SJSA1 (cell line): ENCODE measurements around the gene RPP21. TPM values are rescaled to one million over a fixed set of nuclear protein-coding genes. Genes with fewer than 3 reads are reported as not detected.

Experiments
- DNase-seq, 2 experiments: peaks; one replicate each; pipeline ENCODE4 v3.0.0-alpha.2; 2015 to 2020; ENCODE audit warnings: low spot score in 2 of 2, low read depth in 1 of 2
- H3K27ac ChIP-seq: fragments of 250-450 bp; sonication (Bioruptor Pico); 2 replicates; pipeline ENCODE4 v1.5.1; 2020; ENCODE audit warnings: mild to moderate bottlenecking, moderate library complexity
- H3K27me3 ChIP-seq: fragments of 250-450 bp; sonication (Bioruptor Pico); replicated peaks from 2 replicates; pipeline ENCODE4 v1.5.1; 2020; ENCODE audit warnings: mild to moderate bottlenecking, moderate library complexity
- H3K36me3 ChIP-seq: fragments of 250-450 bp; sonication (Bioruptor Pico); 2 replicates; pipeline ENCODE4 v1.5.1; 2020; ENCODE audit warnings: mild to moderate bottlenecking
- H3K4me1 ChIP-seq: fragments of 250-450 bp; sonication (Bioruptor Pico); replicated peaks from 2 replicates; pipeline ENCODE4 v1.6.1; 2021; ENCODE audit warnings: mild to moderate bottlenecking
- H3K4me3 ChIP-seq: fragments of 250-450 bp; sonication (Bioruptor Pico); 2 replicates; pipeline ENCODE4 v1.5.1; 2020; ENCODE audit warnings: mild to moderate bottlenecking
- H3K9me3 ChIP-seq: fragments of 250-450 bp; sonication (Bioruptor Pico); replicated peaks from 2 replicates; pipeline ENCODE4 v1.5.1; 2020; ENCODE audit warnings: mild to moderate bottlenecking
- total RNA-seq: library from RNA; depleted of rRNA; stranded (reverse); fragments of >200 nt; shearing (Covaris generic); gene quantifications from 2 replicates; pipeline ENCODE4 v1.2.3, GENCODE V29; 2014; rRNA removed

Gene RPP21
- 41.0 and 137 TPM in 2 replicates for total RNA-seq

GRCh38 chr6:30344868-30345671 lies at the start of gene RPP21:
TSS of gene RPP21 (plus strand) at chr6:30345156. CDS start at chr6:30345172, 16 bp downstream.
- peak; percentile 81 to 82 for DNase-seq
- Histone ChIP-seq H3K27ac (0 out of 2 replicates have a peak within 1 kb of the TSS, but pooled peaks have one; percentile 13), H3K4me3 (peak within 1 kb of the TSS; percentile 72), H3K36me3 (peaks cover 23% of the 10 kb centered on the region), H3K27me3 (peaks cover 12% of the 10 kb centered on the region), H3K9me3 (no peaks in the 10 kb centered on the region), H3K4me1 (peaks cover 3% of the 10 kb centered on the region; the same call in 1 of the 2 replicates)

DNA sequence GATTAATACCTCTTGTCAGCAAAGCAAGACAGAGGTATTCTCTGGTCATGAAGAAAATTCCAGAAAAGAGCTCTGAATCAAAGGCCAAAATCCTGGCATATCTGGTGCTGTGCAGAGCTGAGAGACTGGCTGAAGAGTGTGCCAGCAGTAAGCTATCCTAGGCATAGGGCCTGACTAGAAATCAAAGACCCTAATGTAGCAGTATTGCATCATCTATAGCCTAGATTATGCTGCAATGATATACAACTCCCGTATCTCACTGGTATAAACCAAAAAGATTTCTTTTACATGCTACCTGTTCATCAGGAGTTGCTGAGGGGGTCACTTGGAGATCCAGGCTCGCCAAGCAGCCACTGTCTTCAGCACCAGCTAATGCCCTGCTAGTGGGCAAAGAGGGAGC lies 49.1 kb upstream of the RPP21 start:
- H3K4me1 ChIP-seq = no peaks in the 10 kb centered on the region
- H3K4me3 ChIP-seq = no peak overlapping the region
- peaks cover 40% of the 10 kb centered on the region for H3K36me3 ChIP-seq
- no peak for DNase-seq
- H3K27me3 ChIP-seq = no peaks in the 10 kb centered on the region
- H3K9me3 ChIP-seq = no peaks in the 10 kb centered on the region
- no peak overlapping the region for H3K27ac ChIP-seq

GRCh38 chr6:30304002-30304401 lies 41.0 kb upstream of the RPP21 start:
- no peaks in the 10 kb centered on the region for H3K4me1 ChIP-seq
- no peak for DNase-seq
- H3K27ac ChIP-seq = no peak overlapping the region
- no peak overlapping the region for H3K4me3 ChIP-seq
- no peaks in the 10 kb centered on the region for H3K27me3 ChIP-seq
- H3K36me3 ChIP-seq = peaks cover 17% of the 10 kb centered on the region
- H3K9me3 ChIP-seq = no peaks in the 10 kb centered on the region

- H3K4me3 ChIP-seq = no peak overlapping the region
- no peak overlapping the region for H3K27ac ChIP-seq
- H3K9me3 ChIP-seq = no peaks in the 10 kb centered on the region
- H3K27me3 ChIP-seq = no peaks in the 10 kb centered on the region
- no peak for DNase-seq
- peaks cover 53% of the 10 kb centered on the region for H3K36me3 ChIP-seq
- no peaks in the 10 kb centered on the region for H3K4me1 ChIP-seq
These were observed 33.9 kb upstream of the RPP21 start for GRCh38 chr6:30311101-30311500.

DNA sequence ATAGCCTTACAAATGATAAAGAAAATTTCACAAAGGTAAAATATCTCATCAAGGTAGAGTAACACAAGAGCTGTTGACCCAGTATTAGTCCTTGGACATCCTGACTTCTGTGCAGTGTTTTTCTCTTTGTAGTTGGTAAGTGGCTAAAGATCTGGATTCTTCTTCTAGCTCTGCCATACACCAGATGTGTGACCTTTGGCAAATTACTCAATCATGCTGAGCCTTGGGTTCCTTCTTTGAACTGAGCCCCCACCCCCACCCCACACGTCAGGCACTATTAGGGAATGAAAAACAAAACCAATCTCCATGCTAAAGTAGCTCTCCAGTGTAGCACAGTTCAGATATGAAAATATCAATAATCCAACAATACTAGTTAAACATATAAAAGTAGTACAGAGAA lies 33.3 kb upstream of the RPP21 start:
- Histone ChIP-seq H3K27me3 (no peaks in the 10 kb centered on the region), H3K9me3 (no peaks in the 10 kb centered on the region), H3K4me1 (no peaks in the 10 kb centered on the region), H3K36me3 (peaks cover 59% of the 10 kb centered on the region), H3K27ac (no peak overlapping the region), H3K4me3 (no peak overlapping the region)
- DNase-seq = no peak

- DNase-seq = no peak
- H3K27me3 ChIP-seq = no peaks in the 10 kb centered on the region
- H3K36me3 ChIP-seq = peaks cover 61% of the 10 kb centered on the region
- no peak overlapping the region for H3K27ac ChIP-seq
- no peak overlapping the region for H3K4me3 ChIP-seq
- H3K4me1 ChIP-seq = no peaks in the 10 kb centered on the region
- no peaks in the 10 kb centered on the region for H3K9me3 ChIP-seq
These were observed 32.7 kb upstream of the RPP21 start for GRCh38 chr6:30312266-30312665.

- Histone ChIP-seq H3K36me3 (peaks cover 65% of the 10 kb centered on the region), H3K9me3 (no peaks in the 10 kb centered on the region), H3K4me1 (no peaks in the 10 kb centered on the region), H3K27ac (no peak overlapping the region), H3K4me3 (no peak overlapping the region), H3K27me3 (no peaks in the 10 kb centered on the region)
- no peak for DNase-seq
These were observed 32.2 kb upstream of the RPP21 start for GRCh38 chr6:30312676-30313321.

DNA sequence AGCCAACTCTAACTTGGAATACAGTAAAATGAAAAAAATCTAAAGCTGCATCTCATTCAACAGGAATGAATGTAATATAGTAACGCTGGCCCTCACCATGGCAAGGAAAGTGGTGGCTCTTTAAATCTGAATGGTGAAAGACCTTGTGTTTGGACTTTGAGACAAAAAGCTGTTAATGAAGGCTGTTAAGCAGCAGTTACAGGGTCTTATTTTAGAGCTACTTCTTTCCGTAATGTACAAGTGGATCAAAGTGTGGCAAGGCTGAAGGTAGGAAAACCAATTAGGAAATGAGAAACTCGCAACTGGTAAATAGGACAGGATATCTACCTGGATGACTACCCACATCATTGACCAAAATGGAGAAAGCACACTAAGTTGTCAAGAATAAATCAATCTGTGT lies 29.8 kb upstream of the RPP21 start:
- DNase-seq = no peak
- no peaks in the 10 kb centered on the region for H3K27me3 ChIP-seq
- no peak overlapping the region for H3K27ac ChIP-seq
- no peaks in the 10 kb centered on the region for H3K9me3 ChIP-seq
- H3K4me3 ChIP-seq = no peak overlapping the region
- H3K36me3 ChIP-seq = peaks cover 53% of the 10 kb centered on the region
- H3K4me1 ChIP-seq = no peaks in the 10 kb centered on the region

DNA sequence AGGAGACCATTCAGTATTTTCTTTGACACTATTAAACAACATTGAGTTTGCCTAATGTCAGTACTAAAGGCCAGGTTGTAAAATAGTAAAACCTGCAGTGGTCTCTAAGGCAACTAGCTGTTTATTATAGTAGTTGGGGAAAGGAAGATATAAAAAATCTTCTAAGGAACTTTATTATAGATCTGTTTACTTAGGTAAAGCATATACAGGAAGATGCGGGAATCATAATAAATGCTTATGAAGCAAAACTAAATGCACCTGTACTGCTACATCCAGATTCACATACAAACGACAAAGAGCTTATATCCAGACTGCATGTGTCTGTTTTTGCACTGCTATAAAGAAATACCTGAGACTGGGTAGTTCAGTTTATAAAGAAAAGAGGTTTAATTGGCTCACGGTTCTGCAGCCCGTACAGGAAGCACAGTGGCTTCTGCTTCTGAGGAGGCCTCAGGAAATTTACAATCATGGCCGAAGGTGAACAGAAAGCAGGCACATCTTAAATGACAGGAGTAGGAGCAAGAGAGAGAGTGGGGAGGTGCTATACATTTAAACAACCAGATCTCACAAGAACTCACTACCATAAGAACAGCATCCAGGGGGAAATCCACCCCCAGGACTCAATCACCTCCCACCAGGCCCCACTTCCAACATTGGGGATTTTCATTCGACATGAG lies 26.9 kb upstream of the RPP21 start:
- no peak overlapping the region for H3K4me3 ChIP-seq
- DNase-seq = no peak
- H3K27me3 ChIP-seq = no peaks in the 10 kb centered on the region
- H3K27ac ChIP-seq = no peak overlapping the region
- H3K9me3 ChIP-seq = no peaks in the 10 kb centered on the region
- H3K36me3 ChIP-seq = peaks cover 45% of the 10 kb centered on the region
- peaks cover 12% of the 10 kb centered on the region for H3K4me1 ChIP-seq

DNA sequence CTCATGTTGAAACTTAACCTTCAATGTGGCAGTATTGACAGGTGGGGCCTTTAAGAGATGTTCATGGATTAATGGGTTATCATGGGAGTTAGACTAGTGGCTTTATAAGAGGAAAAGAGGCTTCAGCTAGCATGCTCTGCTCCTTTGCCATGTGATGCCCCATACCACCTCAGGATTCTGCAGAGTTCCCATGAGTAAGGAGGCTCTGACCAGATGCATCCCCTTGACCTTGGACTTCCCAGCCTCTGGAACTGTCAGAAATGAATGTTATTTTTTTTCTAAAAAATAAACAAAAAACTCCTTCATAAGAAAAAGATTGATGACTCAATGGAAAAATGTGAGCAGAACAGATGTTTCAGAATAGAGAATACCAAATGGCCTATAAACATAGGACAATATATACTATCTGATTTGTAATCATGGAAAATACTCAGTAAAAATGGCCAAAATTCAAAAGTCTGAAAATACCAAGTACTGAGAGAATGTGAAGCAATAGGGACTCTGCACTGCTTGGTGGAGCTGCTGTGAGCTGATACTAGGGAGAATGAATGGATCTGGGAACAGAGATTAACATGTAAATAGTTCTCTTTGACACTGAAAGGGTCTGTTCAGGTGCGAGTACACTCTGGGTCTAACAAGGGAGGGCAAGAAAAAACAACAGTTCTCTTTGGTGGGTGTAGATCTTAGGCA lies 25.7 kb upstream of the RPP21 start:
- Histone ChIP-seq H3K36me3 (peaks cover 34% of the 10 kb centered on the region), H3K27me3 (no peaks in the 10 kb centered on the region), H3K9me3 (no peaks in the 10 kb centered on the region), H3K4me1 (peaks cover 24% of the 10 kb centered on the region), H3K4me3 (no peak overlapping the region), H3K27ac (no peak overlapping the region)
- DNase-seq = no peak

GRCh38 chr6:30321692-30322388 lies 23.1 kb upstream of the RPP21 start:
- H3K4me1 ChIP-seq = peaks cover 35% of the 10 kb centered on the region
- H3K4me3 ChIP-seq = no peak overlapping the region
- DNase-seq = no peak
- H3K27me3 ChIP-seq = no peaks in the 10 kb centered on the region
- peaks cover 24% of the 10 kb centered on the region for H3K36me3 ChIP-seq
- H3K9me3 ChIP-seq = no peaks in the 10 kb centered on the region
- peak overlapping the region; percentile 57 for H3K27ac ChIP-seq

GRCh38 chr6:30322527-30323501 lies 22.1 kb upstream of the RPP21 start:
- Histone ChIP-seq H3K36me3 (peaks cover 21% of the 10 kb centered on the region), H3K4me3 (0 out of 2 replicates have a peak overlapping the region, but pooled peaks have one; percentile 3), H3K9me3 (no peaks in the 10 kb centered on the region), H3K27ac (peak overlapping the region; percentile 59), H3K27me3 (no peaks in the 10 kb centered on the region), H3K4me1 (peaks cover 39% of the 10 kb centered on the region)
- peak; percentile 65 to 72 for DNase-seq
